NB4 (cell line): Measurements from ENCODE around the gene ELSPBP1.

ENCODE experiments used
- POLR2A ChIP-seq: IDR thresholded peaks from 2 replicates; pipeline ENCODE4 v1.6.1; 2011; ENCODE audit warnings: mild to moderate bottlenecking; ENCODE audit not compliant: insufficient read length; ENCODE audit errors: extremely low read depth
- TF ChIP-seq, protein P1 (sequence below): IDR thresholded peaks from one replicate; pipeline ENCODE4 v1.5.1; 2012; ENCODE audit warnings: low read depth, low read length
- TF ChIP-seq, protein P2 (sequence below): IDR thresholded peaks from 2 replicates; pipeline ENCODE4 v1.6.1; 2011; ENCODE audit warnings: low read depth, low read length

DNA sequence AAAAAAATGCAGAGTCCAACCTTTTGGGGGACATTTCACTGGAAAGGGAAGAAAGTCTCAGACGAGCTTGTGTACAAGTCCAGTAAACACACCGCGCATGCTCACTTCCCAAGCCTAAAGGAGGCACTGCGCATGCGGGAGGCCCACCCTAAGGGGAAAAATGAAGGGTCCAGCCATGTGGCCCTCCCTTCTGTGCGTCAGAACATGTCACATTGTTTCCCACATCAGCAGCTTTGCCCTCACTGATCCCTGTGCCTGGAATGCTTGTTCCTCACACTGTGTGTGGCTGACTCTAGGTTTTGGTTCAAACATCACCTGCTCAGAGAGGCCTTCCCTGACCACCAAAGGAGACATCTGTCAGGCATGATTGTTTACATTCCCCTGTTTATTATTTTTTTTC, 4.4 kb downstream of the ELSPBP1 start:
- TF ChIP-seq, protein P1, sequence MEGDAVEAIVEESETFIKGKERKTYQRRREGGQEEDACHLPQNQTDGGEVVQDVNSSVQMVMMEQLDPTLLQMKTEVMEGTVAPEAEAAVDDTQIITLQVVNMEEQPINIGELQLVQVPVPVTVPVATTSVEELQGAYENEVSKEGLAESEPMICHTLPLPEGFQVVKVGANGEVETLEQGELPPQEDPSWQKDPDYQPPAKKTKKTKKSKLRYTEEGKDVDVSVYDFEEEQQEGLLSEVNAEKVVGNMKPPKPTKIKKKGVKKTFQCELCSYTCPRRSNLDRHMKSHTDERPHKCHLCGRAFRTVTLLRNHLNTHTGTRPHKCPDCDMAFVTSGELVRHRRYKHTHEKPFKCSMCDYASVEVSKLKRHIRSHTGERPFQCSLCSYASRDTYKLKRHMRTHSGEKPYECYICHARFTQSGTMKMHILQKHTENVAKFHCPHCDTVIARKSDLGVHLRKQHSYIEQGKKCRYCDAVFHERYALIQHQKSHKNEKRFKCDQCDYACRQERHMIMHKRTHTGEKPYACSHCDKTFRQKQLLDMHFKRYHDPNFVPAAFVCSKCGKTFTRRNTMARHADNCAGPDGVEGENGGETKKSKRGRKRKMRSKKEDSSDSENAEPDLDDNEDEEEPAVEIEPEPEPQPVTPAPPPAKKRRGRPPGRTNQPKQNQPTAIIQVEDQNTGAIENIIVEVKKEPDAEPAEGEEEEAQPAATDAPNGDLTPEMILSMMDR, result no peak
- TF ChIP-seq, protein P2, sequence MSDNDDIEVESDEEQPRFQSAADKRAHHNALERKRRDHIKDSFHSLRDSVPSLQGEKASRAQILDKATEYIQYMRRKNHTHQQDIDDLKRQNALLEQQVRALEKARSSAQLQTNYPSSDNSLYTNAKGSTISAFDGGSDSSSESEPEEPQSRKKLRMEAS, result no peak
- no peak for TF ChIP-seq POLR2A
